ENCODE measurements around the gene SLITRK1.

The SLITRK1 gene

GRCh38 chr13:83883061-83883523, 818 bp upstream of the SLITRK1 start:
- Histone ChIP-seq H3K36me3 (ENCODE audit: control insufficient read depth in 2 of 2, insufficient read depth in 2 of 2, low read length in 2 of 2) (no peaks in the 10 kb centered on the region), H3K4me3 (ENCODE audit: low read length in 2 of 2) (no peak overlapping the region), H3K27ac (ENCODE audit: low read length) (no peak overlapping the region), H3K9me3 (ENCODE audit: control insufficient read depth in 2 of 2, low read length in 2 of 2) (no peaks in the 10 kb centered on the region), H3K9ac (ENCODE audit: low read length in 2 of 2) (no peak overlapping the region), H3K4me1 (ENCODE audit: control insufficient read depth, insufficient read depth, low read length) (peaks cover 17% of the 10 kb centered on the region), H3K27me3 (ENCODE audit: control insufficient read depth in 1 of 2, insufficient read depth in 2 of 2, low read length in 2 of 2) (peaks cover 42 to 44% of the 10 kb centered on the region in 2 donors)

- peaks cover 42 to 44% of the 10 kb centered on the region in 2 donors for H3K27me3 ChIP-seq (ENCODE audit: control insufficient read depth in 1 of 2, insufficient read depth in 2 of 2, low read length in 2 of 2)
- no peaks in the 10 kb centered on the region for H3K36me3 ChIP-seq (ENCODE audit: control insufficient read depth in 2 of 2, insufficient read depth in 2 of 2, low read length in 2 of 2)
- H3K9me3 ChIP-seq (ENCODE audit: control insufficient read depth in 2 of 2, low read length in 2 of 2) = no peaks in the 10 kb centered on the region
- H3K4me3 ChIP-seq (ENCODE audit: low read length in 2 of 2) = peak overlapping the region in 1 of 2 donors; percentile 22
- no peak overlapping the region for H3K9ac ChIP-seq (ENCODE audit: low read length in 2 of 2)
- no peak overlapping the region for H3K27ac ChIP-seq (ENCODE audit: low read length)
- H3K4me1 ChIP-seq (ENCODE audit: control insufficient read depth, insufficient read depth, low read length) = peaks cover 17% of the 10 kb centered on the region
Observed at GRCh38 chr13:83882606-83882959, 309 bp upstream of the SLITRK1 start.

GRCh38 chr13:83881140-83881684, 1.1 kb downstream of the SLITRK1 start:
- Histone ChIP-seq H3K9me3 (ENCODE audit: control insufficient read depth in 2 of 2, low read length in 2 of 2) (no peaks in the 10 kb centered on the region), H3K27ac (ENCODE audit: low read length) (no peak overlapping the region), H3K27me3 (ENCODE audit: control insufficient read depth in 1 of 2, insufficient read depth in 2 of 2, low read length in 2 of 2) (peaks cover 42 to 44% of the 10 kb centered on the region in 2 donors), H3K4me3 (ENCODE audit: low read length in 2 of 2) (peak overlapping the region; percentile 37 to 52), H3K36me3 (ENCODE audit: control insufficient read depth in 2 of 2, insufficient read depth in 2 of 2, low read length in 2 of 2) (no peaks in the 10 kb centered on the region), H3K4me1 (ENCODE audit: control insufficient read depth, insufficient read depth, low read length) (peaks cover 17% of the 10 kb centered on the region), H3K9ac (ENCODE audit: low read length in 2 of 2) (no peak overlapping the region)

GRCh38 chr13:83880275-83881139, 1.8 kb downstream of the SLITRK1 start:
- H3K27me3 ChIP-seq (ENCODE audit: control insufficient read depth in 1 of 2, insufficient read depth in 2 of 2, low read length in 2 of 2) = peaks cover 42 to 44% of the 10 kb centered on the region in 2 donors
- H3K9ac ChIP-seq (ENCODE audit: low read length in 2 of 2) = no peak overlapping the region
- H3K4me1 ChIP-seq (ENCODE audit: control insufficient read depth, insufficient read depth, low read length) = peaks cover 17% of the 10 kb centered on the region
- H3K9me3 ChIP-seq (ENCODE audit: control insufficient read depth in 2 of 2, low read length in 2 of 2) = no peaks in the 10 kb centered on the region
- H3K36me3 ChIP-seq (ENCODE audit: control insufficient read depth in 2 of 2, insufficient read depth in 2 of 2, low read length in 2 of 2) = no peaks in the 10 kb centered on the region
- H3K27ac ChIP-seq (ENCODE audit: low read length) = no peak overlapping the region
- H3K4me3 ChIP-seq (ENCODE audit: low read length in 2 of 2) = peak overlapping the region; percentile 69 to 71

GRCh38 chr13:83879431-83880171, 2.7 kb downstream of the SLITRK1 start:
- peak overlapping the region; percentile 69 to 71 for H3K4me3 ChIP-seq (ENCODE audit: low read length in 2 of 2)

GRCh38 chr13:83878691-83879430, 3.4 kb downstream of the SLITRK1 start:
- Histone ChIP-seq H3K4me3 (ENCODE audit: low read length in 2 of 2) (peak overlapping the region; percentile 69 to 71), H3K9me3 (ENCODE audit: control insufficient read depth in 2 of 2, low read length in 2 of 2) (no peaks in the 10 kb centered on the region), H3K27me3 (ENCODE audit: control insufficient read depth in 1 of 2, insufficient read depth in 2 of 2, low read length in 2 of 2) (peaks cover 42 to 44% of the 10 kb centered on the region in 2 donors)

More at GRCh38 chr13:83879431-83880171, 2.7 kb downstream of the SLITRK1 start:
- no peaks in the 10 kb centered on the region for H3K9me3 ChIP-seq (ENCODE audit: control insufficient read depth in 2 of 2, low read length in 2 of 2)
- peaks cover 17% of the 10 kb centered on the region for H3K4me1 ChIP-seq (ENCODE audit: control insufficient read depth, insufficient read depth, low read length)
- H3K36me3 ChIP-seq (ENCODE audit: control insufficient read depth in 2 of 2, insufficient read depth in 2 of 2, low read length in 2 of 2) = no peaks in the 10 kb centered on the region
- H3K27me3 ChIP-seq (ENCODE audit: control insufficient read depth in 1 of 2, insufficient read depth in 2 of 2, low read length in 2 of 2) = peaks cover 42 to 44% of the 10 kb centered on the region in 2 donors
- H3K9ac ChIP-seq (ENCODE audit: low read length in 2 of 2) = no peak overlapping the region
- no peak overlapping the region for H3K27ac ChIP-seq (ENCODE audit: low read length)

GRCh38 chr13:83877651-83878355, 4.5 kb downstream of the SLITRK1 start:
- Histone ChIP-seq H3K36me3 (ENCODE audit: control insufficient read depth in 2 of 2, insufficient read depth in 2 of 2, low read length in 2 of 2) (no peaks in the 10 kb centered on the region), H3K9ac (ENCODE audit: low read length in 2 of 2) (no peak overlapping the region), H3K27ac (ENCODE audit: low read length) (no peak overlapping the region), H3K27me3 (ENCODE audit: control insufficient read depth in 1 of 2, insufficient read depth in 2 of 2, low read length in 2 of 2) (peaks cover 35 to 38% of the 10 kb centered on the region in 2 donors), H3K4me3 (ENCODE audit: low read length in 2 of 2) (no peak overlapping the region), H3K9me3 (ENCODE audit: control insufficient read depth in 2 of 2, low read length in 2 of 2) (no peaks in the 10 kb centered on the region), H3K4me1 (ENCODE audit: control insufficient read depth, insufficient read depth, low read length) (peaks cover 17% of the 10 kb centered on the region)

More at GRCh38 chr13:83878691-83879430, 3.4 kb downstream of the SLITRK1 start:
- Histone ChIP-seq H3K4me1 (ENCODE audit: control insufficient read depth, insufficient read depth, low read length) (peaks cover 17% of the 10 kb centered on the region), H3K36me3 (ENCODE audit: control insufficient read depth in 2 of 2, insufficient read depth in 2 of 2, low read length in 2 of 2) (no peaks in the 10 kb centered on the region), H3K9ac (ENCODE audit: low read length in 2 of 2) (no peak overlapping the region), H3K27ac (ENCODE audit: low read length) (no peak overlapping the region)

GRCh38 chr13:83876546-83876945, 5.7 kb downstream of the SLITRK1 start:
- no peaks in the 10 kb centered on the region for H3K9me3 ChIP-seq (ENCODE audit: control insufficient read depth in 2 of 2, low read length in 2 of 2)
- H3K27me3 ChIP-seq (ENCODE audit: control insufficient read depth in 1 of 2, insufficient read depth in 2 of 2, low read length in 2 of 2) = peaks cover 29 to 31% of the 10 kb centered on the region in 2 donors
- peaks cover 17% of the 10 kb centered on the region for H3K4me1 ChIP-seq (ENCODE audit: control insufficient read depth, insufficient read depth, low read length)
- no peak overlapping the region for H3K9ac ChIP-seq (ENCODE audit: low read length in 2 of 2)
- H3K4me3 ChIP-seq (ENCODE audit: low read length in 2 of 2) = no peak overlapping the region
- H3K27ac ChIP-seq (ENCODE audit: low read length) = no peak overlapping the region
- no peaks in the 10 kb centered on the region for H3K36me3 ChIP-seq (ENCODE audit: control insufficient read depth in 2 of 2, insufficient read depth in 2 of 2, low read length in 2 of 2)

GRCh38 chr13:83867708-83868107, 14.6 kb downstream of the SLITRK1 start:
- Histone ChIP-seq H3K4me1 (ENCODE audit: control insufficient read depth, insufficient read depth, low read length) (no peaks in the 10 kb centered on the region), H3K4me3 (ENCODE audit: low read length in 2 of 2) (no peak overlapping the region), H3K9ac (ENCODE audit: low read length in 2 of 2) (no peak overlapping the region), H3K36me3 (ENCODE audit: control insufficient read depth in 2 of 2, insufficient read depth in 2 of 2, low read length in 2 of 2) (no peaks in the 10 kb centered on the region), H3K27me3 (ENCODE audit: control insufficient read depth in 1 of 2, insufficient read depth in 2 of 2, low read length in 2 of 2) (no peaks in the 10 kb centered on the region), H3K9me3 (ENCODE audit: control insufficient read depth in 2 of 2, low read length in 2 of 2) (no peaks in the 10 kb centered on the region), H3K27ac (ENCODE audit: low read length) (no peak overlapping the region)
